GM19397 (cell line): ENCODE results near the gene MORC2.

Experiments
- ATAC-seq: cut with Tn5 transposase; IDR thresholded peaks from one replicate; pipeline ENCODE4 v1.9.1; 2021; ENCODE audit warnings: mild to moderate bottlenecking, moderate library complexity; ENCODE audit not compliant: unreplicated experiment

The MORC2 gene

DNA sequence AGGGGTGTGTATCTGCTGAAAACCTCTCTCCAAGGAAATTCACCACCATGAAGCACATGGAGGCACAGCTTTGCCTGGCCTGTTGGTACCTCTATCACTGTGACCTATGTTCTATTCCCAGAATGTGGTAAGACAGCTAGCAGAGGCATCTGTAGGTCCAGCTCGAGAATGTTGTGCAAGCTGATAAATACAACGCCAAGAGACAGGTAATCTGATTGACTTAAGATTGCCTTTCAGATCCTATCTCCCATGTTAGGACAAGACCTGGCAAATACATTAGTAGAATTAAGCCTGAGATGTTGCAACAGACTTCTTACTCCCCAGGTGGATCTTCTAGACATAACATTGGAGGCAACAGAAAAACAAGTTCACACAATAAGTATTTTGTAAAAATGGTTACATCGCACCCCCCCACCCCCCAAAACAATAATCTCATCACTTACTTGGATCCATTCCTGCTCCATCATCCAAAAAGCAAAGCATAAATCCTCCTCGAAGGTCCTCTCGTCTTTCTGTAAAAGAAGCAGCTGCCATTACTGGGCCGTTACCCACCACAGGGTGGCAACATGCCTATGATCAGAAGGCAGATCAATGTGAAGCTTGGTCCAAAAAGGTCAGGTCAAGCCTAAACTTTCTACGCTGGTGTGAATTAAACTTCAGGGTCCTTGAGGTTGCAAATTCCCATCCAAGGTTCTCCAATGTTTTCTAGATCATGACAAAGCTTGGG lies 18.5 kb downstream of the MORC2 start:
- no peak for ATAC-seq

DNA sequence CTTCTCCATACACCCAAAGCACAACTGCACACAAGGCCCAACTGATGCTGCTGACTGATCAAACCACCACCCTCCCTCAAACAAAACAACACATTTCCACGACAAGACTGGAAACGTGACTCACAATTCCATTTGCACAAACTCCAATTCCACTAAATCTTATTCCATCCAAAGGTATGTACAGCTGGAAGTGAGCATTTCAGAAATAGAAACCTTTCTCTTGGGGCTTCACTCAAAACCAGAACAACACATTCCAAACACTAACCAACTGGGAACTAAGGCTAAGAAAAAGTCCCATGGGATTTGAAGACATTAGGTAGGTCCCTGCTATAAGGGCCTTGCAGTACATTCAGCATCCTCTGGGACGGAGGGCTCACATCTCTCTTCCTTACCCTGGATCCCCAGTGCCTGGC lies 19.6 kb downstream of the MORC2 start:
- ATAC-seq = no peak

DNA sequence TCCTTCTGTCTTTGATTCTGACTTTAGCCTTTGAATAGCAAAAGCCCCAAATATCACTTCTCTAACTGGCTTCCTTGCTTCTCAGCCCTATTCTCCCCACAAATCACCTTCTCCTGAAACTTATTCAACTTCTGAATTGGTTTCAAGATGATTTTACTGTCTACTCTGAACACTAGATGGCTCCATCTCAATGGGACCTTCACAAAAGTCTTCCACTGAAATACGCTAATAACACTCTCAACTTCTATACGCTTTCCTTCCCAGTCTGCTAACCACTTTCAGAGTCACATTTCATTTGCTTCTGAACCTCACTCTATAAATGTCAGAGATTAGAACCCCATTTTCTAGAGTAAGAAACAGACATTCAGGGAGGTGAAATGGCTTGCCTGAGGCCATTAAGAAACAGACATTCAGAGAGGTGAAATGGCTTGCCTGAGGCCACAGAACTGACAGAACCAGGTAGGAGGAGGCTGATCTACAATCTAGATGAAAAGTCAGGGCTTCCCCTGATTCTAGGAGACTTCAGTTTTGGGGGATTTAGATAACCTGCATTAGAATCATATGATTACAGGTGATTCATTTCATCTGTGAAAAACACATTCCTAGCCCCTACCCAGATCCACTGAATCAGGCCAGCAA lies 20.6 kb downstream of the MORC2 start:
- no peak for ATAC-seq

GRCh38 chr22:30947173-30947815 lies 21.3 kb downstream of the MORC2 start:
- no peak for ATAC-seq

DNA sequence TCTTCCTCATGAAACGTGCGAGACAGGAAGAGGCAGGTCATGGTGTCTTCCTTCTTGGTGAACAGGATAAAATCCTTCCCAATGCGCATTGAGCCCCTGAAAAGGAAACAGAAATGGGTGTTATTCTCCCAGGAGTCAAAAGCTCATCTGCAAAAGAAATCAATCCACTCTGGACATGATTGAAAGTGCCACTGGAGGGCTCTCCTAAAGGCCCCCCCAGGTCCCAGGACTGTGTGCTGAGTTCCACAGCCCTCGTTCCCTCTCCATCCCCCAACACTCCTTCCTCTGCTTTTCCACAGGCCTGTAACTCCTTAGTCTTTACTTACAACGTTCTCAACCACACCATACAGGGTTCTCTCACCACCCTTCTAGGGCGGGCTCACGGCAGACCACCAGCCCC lies 22.2 kb downstream of the MORC2 start:
- no peak for ATAC-seq

DNA sequence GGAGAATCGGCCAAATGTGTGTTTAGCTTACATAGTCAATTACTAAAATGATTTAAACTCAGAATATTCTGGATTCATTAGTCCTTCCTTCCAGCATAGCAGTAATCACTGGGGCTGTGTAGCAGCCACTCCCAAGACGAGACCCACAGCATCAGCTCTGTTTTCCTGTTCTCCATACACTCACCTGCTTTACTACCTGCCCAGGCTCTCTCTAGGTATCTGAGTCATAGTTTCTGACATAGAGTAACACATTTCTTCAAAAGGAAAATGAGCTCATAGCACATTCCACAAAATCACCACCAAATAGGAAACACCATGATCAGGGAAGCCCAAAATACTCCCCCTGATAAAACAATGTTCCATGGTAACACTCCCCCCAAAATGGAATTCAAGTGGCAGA lies 22.9 kb downstream of the MORC2 start:
- ATAC-seq = no peak

DNA sequence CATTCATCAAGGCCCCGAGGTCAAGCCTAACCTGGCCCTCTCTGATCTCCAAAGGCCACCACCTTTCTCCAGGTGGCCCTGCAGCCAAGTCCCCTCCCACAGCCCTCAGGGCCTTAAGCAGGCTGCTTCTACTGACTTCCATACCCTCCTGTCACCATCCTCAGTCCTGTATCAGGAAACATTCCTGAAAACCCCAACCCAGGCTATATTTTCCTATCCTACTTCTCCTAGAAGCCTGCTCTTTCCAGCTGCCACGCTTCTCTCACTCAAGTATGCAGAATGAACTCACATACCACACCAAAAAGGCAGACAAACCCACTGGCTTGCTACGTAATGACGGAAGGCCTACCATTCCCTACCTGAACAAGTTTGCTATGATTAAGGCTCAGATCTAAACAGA lies 23.6 kb downstream of the MORC2 start:
- ATAC-seq = no peak

DNA sequence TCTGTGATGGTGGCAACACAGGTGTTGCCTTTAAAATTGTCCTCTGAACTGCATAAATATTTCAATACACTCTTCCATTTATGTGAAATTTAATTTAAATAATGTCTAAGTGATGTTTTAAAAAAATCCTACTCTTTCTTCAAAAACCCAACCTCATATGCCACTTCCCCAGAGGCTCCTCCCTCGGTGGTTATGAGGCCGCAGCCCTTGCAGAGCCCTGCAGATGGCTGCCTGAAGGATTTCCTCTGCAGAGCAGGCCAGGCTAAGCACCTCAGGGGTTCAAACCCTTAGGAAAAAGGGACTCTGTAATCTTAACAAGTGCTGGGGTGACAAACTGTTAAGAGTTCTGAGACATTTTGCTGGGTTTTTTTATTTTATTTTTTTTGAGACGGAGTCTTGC lies 25.2 kb downstream of the MORC2 start:
- ATAC-seq = no peak

DNA sequence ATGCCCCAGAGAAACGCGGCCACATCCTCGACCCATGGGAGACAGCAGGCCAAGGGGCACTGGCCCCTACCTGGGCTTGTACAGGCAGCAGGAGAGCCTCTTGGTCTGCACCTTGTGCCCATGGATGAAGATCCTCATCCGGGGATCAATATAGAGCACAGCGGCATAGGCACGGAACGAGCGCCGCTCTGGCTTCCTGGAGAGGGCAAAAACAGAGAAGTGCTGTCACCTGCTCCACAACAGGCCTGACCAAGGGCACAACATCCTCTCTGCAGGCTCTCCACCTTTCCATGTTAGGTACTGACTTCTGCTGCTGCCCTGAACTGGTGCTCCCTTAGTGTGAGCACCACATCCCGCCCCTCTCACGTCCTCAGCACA lies 27.2 kb downstream of the MORC2 start:
- no peak for ATAC-seq

DNA sequence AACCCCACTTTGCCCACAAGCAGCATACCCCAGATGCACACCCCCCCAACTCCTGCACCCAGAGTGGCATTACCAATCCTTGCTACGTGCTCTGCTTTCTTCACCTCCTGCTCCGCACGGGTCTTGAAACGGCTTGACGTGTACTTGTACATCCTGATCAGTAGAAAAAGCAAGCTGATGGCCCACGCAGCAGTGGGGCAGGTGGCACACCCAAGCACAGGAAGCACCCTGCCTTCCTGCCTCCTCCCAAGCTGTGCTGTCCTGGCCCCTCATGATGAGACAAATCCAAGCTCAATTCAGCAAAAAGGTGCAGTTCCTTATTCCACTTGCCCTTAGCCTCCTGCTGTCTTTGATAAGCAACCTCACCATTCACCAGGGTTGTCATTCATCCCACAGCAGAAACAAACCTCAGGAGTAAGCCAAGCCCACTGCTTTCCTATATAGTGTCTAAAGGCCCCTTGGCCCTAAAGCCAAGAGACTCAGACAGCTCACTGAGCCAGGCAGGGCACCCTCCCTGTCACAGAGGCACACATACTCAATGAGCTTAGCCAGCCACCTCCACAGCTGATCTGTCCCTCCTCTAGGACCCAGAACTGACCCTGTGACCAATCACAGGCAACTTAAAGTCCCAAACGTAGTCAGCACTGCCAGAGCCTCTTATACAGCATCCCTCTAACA lies 27.8 kb downstream of the MORC2 start:
- ATAC-seq = no peak

DNA sequence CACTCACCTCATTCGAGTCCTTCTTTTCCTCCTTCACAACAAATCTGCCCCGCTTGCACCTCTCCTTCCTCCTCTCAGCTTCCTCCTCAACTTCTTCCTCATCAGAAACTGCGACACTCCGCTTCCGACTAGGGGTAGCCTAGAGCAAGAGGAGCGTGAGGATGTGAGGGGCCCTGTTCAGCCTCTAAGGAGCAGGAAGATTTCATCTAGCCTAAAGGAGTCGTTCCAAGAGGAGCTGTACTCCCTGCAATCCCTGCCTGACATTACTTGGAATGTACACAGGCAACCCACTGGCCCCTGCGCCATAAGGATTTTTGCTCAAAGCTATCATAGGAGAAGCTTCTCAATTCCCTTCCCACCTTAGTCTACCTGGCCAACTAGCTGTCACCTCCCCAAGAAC lies 34.5 kb downstream of the MORC2 start:
- no peak for ATAC-seq

GRCh38 chr22:30933457-30933856 lies 35.1 kb downstream of the MORC2 start:
- ATAC-seq = no peak

DNA sequence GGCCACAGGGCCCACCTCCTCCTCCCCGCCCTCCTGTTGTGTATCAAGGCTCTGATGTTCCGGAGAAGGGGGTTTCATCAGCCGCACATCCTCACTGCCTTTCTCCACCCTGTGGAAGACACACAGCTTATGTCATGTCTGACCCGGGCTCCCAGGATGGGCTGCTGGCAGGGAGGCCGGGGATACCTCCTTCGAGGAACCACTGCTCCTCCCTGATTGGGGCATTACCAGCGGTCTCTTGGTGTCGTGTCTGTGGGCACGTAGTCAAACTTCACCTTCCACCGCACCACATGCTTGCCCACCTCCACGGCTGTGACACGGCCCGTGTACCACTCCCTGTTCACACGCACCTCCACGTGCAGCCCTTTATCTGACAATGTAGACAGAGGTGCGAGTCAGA lies 35.9 kb downstream of the MORC2 start:
- ATAC-seq = no peak

DNA sequence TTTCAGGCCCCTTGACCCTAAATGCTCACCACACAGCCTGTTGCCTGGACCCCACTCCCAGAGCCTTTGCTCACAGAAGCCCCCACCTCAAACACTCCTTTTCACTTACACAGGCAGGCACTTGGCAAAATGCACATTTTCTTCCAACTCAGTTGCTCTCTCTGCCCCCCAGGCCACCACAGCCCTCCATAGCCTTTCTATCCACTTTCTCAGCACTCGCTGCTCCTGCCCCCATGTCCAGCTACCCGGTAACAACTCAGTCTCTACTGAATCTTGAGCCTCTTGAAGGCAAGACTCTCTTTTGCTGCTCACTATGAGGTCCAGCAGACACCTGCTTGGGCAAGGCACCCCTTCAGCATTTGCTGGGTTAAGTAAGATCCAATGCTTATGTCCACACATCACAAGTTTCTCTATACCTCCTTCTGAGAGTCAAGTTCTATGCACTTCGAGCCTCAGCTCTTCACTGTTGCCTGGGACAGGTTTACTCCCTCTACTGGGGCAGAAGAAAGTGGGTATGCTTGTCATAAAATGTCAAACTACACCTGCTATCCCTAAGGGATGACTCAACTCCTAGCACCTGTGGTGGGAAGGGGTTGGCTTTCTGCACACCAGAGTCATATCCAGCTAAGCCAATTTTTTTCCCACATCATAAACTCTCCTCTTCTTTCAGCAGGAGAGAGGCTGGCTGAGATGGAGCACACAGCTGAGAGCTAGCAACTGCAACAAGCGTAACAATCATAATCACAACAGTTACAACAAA lies 36.9 kb downstream of the MORC2 start:
- ATAC-seq = no peak

- no peak for ATAC-seq
Observed at GRCh38 chr22:30930228-30930627, 38.3 kb downstream of the MORC2 start.

DNA sequence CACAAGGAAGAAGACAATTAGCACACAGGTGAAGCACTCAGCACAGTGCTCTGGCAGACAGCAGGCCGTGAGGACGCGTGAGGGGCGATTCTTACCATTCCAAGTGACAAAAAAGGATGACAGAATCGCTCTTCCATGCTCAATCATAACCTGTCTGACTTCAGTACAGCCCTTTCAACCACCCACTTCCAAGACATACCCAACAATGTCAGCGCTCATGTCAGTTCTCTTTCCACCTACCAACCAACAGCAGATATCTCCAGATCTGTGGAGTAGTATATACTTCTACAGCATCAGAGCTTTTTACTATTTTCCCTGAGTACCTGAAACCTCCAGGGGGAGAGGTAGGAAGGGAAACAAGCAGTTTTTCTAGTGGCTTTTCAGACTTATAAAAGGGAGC lies 40.2 kb downstream of the MORC2 start:
- ATAC-seq = no peak

GRCh38 chr22:30927806-30928205 lies 40.8 kb downstream of the MORC2 start:
- ATAC-seq = no peak

- no peak for ATAC-seq
Observed at GRCh38 chr22:30926706-30927105, 41.9 kb downstream of the MORC2 start.

DNA sequence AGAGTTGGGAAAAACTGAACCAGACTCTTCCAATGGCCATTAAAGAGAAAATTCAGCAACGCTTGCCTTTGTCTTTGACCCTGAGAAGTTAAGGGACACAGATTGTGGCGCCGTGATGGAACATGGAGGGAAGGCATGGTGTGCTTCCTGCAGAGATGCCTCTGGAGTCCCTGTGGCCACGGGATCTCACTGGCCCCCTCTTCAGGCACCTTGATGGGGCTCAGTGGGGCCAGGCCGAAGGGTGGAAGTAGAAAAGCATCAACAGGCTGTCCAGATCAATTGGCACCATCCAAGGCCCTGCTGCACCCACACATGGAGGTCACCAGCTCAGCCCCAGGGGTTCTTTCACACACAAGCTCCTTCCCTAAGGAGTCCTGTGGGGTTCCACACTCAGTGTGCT lies 42.9 kb downstream of the MORC2 start:
- ATAC-seq = no peak

DNA sequence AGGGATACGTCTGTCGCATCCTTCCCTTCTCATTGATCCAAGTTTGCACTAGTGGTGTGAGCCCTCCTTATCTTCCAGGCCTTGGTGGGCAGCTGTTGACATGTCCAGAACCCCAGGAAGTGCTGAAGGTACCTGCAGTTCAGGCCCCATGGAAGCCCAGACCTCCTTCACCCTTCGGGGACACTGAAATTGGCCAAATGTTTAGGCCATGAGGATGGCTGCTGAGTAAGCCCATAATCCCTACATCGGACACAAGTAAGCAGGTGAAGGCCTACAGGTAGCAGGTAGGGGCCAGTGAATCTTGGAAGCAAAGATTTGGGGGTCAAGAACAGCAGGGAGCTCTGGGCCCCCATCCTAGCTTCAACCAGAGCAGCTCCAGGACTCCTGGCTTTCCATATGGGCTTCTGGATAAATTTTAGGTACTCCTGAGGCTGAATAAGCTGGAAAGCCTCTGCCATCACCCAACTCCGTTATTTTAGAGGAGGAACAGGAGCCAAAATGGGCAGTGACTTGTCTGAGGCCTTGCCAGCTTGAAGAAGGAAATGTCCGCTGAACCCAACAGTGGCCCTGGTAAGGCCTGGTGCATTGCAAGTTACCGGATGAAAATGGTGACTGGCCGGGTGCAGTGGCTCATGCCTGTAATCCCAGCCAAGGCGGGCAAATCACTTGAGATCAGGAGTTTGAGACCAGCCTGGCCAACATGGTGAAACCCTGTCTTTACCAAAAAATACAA lies 45.2 kb downstream of the MORC2 start:
- ATAC-seq = no peak
